ENCODE measurements around the gene PPP6R1.

DNA sequence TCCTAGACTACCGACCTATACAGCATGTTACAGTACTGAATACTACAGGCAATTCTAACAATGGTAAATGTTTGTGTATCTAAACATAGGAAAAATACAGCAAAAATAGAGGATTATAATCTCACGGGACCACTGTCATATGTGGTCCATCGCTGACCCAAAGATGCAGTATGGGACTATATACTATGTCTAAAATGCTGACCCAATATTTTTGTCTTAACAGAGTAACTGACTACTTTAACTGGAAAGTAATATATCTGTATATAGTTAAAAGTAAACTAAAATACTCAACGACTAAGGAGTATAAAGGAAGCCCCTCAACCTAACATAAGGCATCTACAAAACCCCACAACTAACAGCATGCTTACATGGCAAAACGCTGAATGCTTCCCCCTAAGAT, 25.8 kb downstream of the PPP6R1 start:
- TF ChIP-seq, protein P1, sequence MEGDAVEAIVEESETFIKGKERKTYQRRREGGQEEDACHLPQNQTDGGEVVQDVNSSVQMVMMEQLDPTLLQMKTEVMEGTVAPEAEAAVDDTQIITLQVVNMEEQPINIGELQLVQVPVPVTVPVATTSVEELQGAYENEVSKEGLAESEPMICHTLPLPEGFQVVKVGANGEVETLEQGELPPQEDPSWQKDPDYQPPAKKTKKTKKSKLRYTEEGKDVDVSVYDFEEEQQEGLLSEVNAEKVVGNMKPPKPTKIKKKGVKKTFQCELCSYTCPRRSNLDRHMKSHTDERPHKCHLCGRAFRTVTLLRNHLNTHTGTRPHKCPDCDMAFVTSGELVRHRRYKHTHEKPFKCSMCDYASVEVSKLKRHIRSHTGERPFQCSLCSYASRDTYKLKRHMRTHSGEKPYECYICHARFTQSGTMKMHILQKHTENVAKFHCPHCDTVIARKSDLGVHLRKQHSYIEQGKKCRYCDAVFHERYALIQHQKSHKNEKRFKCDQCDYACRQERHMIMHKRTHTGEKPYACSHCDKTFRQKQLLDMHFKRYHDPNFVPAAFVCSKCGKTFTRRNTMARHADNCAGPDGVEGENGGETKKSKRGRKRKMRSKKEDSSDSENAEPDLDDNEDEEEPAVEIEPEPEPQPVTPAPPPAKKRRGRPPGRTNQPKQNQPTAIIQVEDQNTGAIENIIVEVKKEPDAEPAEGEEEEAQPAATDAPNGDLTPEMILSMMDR (IDR thresholded peaks at IDR 0.05): no peak
- TF ChIP-seq, protein P2, sequence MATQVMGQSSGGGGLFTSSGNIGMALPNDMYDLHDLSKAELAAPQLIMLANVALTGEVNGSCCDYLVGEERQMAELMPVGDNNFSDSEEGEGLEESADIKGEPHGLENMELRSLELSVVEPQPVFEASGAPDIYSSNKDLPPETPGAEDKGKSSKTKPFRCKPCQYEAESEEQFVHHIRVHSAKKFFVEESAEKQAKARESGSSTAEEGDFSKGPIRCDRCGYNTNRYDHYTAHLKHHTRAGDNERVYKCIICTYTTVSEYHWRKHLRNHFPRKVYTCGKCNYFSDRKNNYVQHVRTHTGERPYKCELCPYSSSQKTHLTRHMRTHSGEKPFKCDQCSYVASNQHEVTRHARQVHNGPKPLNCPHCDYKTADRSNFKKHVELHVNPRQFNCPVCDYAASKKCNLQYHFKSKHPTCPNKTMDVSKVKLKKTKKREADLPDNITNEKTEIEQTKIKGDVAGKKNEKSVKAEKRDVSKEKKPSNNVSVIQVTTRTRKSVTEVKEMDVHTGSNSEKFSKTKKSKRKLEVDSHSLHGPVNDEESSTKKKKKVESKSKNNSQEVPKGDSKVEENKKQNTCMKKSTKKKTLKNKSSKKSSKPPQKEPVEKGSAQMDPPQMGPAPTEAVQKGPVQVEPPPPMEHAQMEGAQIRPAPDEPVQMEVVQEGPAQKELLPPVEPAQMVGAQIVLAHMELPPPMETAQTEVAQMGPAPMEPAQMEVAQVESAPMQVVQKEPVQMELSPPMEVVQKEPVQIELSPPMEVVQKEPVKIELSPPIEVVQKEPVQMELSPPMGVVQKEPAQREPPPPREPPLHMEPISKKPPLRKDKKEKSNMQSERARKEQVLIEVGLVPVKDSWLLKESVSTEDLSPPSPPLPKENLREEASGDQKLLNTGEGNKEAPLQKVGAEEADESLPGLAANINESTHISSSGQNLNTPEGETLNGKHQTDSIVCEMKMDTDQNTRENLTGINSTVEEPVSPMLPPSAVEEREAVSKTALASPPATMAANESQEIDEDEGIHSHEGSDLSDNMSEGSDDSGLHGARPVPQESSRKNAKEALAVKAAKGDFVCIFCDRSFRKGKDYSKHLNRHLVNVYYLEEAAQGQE (IDR thresholded peaks at IDR 0.05; ENCODE audit: insufficient read depth in 1 of 2, low read depth in 2 of 2, low read length in 1 of 2): no peak
- TF ChIP-seq POLR2AphosphoS5 (IDR thresholded peaks at IDR 0.05; ENCODE audit: low read depth, low read length) (no peak), SIN3A (IDR thresholded peaks at IDR 0.05; ENCODE audit: borderline replicate concordance, insufficient read depth, low read depth, low read length) (no peak)

All from Panc1 (cell line).